HL-60 (cell line): ENCODE measurements around the gene TNFRSF21.

ENCODE experiments used
- DNase-seq, 2 experiments: peaks; one replicate each; pipeline ENCODE4 v3.0.0-alpha.2; 2010 to 2020; ENCODE audit warnings: low read depth in 1 of 2, low spot score in 1 of 2
- H3K27ac ChIP-seq: fragments of 250-450 bp; sonication (Bioruptor Pico); replicated peaks from 2 replicates; pipeline ENCODE4 v1.5.1; 2020; ENCODE audit warnings: mild to moderate bottlenecking, moderate library complexity
- H3K27me3 ChIP-seq: fragments of 250-450 bp; sonication (Bioruptor Pico); 2 replicates; pipeline ENCODE4 v1.5.1; 2021; ENCODE audit warnings: mild to moderate bottlenecking, moderate library complexity; ENCODE audit not compliant: insufficient read depth, poor library complexity, severe bottlenecking
- H3K4me3 ChIP-seq: replicated peaks from 2 replicates; pipeline ENCODE4 v1.5.1; 2011; ENCODE audit warnings: mild to moderate bottlenecking, control low read depth, low read length; ENCODE audit not compliant: insufficient read depth
- GABPA ChIP-seq: IDR thresholded peaks from 2 replicates; pipeline ENCODE4 v1.6.1; 2012; ENCODE audit warnings: low read depth
- POLR2AphosphoS5 ChIP-seq: IDR thresholded peaks from 2 replicates; pipeline ENCODE4 v1.6.1; 2012; ENCODE audit warnings: low read depth
- SPI1 ChIP-seq: IDR thresholded peaks from 2 replicates; pipeline ENCODE4 v1.6.1; 2012; ENCODE audit warnings: low read depth, mild to moderate bottlenecking, borderline replicate concordance
- TF ChIP-seq, protein P1 (sequence below): IDR thresholded peaks from one replicate; pipeline ENCODE4 v1.5.1; 2011; ENCODE audit warnings: low read length, control low read depth, inconsistent platforms; ENCODE audit not compliant: insufficient read depth
- TF ChIP-seq, protein P2 (sequence below): IDR thresholded peaks from 2 replicates; pipeline ENCODE4 v1.6.1; 2012; ENCODE audit warnings: low read depth; ENCODE audit not compliant: insufficient replicate concordance

TNFRSF21 gene

DNA sequence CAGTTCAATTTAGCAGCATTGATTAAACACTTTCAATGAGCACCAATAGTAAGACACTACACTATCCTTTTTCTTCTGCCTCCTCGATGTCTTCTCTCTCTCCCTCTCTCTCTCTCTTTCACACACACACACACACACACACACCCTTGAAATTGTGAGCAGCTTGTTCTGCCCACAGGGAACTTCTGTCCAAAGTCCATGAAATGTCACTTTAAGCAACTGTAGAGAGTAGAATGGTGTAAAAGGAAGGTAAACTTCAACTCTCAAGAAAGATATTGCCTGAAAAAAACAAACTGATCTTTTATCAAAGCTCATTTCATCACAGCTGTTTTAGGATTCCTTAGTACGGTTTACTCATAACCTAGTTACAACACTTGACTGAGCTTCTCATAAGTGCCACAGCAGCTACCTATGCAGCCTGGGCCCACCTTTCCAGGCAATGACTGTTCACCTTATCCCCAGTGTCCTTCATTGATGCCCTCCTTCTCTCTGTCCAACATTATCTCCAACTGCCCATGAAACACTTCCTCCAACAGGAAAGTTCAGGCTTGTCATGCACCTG is 107.0 kb downstream of the TNFRSF21 start:
- H3K27me3 ChIP-seq: no peaks in the 10 kb centered on the region
- no peak overlapping the region for H3K4me3 ChIP-seq
- TF ChIP-seq GABPA: no peak
- no peak for TF ChIP-seq POLR2AphosphoS5
- TF ChIP-seq, protein P1, sequence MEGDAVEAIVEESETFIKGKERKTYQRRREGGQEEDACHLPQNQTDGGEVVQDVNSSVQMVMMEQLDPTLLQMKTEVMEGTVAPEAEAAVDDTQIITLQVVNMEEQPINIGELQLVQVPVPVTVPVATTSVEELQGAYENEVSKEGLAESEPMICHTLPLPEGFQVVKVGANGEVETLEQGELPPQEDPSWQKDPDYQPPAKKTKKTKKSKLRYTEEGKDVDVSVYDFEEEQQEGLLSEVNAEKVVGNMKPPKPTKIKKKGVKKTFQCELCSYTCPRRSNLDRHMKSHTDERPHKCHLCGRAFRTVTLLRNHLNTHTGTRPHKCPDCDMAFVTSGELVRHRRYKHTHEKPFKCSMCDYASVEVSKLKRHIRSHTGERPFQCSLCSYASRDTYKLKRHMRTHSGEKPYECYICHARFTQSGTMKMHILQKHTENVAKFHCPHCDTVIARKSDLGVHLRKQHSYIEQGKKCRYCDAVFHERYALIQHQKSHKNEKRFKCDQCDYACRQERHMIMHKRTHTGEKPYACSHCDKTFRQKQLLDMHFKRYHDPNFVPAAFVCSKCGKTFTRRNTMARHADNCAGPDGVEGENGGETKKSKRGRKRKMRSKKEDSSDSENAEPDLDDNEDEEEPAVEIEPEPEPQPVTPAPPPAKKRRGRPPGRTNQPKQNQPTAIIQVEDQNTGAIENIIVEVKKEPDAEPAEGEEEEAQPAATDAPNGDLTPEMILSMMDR: no peak
- TF ChIP-seq, protein P2, sequence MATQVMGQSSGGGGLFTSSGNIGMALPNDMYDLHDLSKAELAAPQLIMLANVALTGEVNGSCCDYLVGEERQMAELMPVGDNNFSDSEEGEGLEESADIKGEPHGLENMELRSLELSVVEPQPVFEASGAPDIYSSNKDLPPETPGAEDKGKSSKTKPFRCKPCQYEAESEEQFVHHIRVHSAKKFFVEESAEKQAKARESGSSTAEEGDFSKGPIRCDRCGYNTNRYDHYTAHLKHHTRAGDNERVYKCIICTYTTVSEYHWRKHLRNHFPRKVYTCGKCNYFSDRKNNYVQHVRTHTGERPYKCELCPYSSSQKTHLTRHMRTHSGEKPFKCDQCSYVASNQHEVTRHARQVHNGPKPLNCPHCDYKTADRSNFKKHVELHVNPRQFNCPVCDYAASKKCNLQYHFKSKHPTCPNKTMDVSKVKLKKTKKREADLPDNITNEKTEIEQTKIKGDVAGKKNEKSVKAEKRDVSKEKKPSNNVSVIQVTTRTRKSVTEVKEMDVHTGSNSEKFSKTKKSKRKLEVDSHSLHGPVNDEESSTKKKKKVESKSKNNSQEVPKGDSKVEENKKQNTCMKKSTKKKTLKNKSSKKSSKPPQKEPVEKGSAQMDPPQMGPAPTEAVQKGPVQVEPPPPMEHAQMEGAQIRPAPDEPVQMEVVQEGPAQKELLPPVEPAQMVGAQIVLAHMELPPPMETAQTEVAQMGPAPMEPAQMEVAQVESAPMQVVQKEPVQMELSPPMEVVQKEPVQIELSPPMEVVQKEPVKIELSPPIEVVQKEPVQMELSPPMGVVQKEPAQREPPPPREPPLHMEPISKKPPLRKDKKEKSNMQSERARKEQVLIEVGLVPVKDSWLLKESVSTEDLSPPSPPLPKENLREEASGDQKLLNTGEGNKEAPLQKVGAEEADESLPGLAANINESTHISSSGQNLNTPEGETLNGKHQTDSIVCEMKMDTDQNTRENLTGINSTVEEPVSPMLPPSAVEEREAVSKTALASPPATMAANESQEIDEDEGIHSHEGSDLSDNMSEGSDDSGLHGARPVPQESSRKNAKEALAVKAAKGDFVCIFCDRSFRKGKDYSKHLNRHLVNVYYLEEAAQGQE: no peak
- no peak for TF ChIP-seq SPI1
- no peak for DNase-seq
- no peak overlapping the region for H3K27ac ChIP-seq

DNA sequence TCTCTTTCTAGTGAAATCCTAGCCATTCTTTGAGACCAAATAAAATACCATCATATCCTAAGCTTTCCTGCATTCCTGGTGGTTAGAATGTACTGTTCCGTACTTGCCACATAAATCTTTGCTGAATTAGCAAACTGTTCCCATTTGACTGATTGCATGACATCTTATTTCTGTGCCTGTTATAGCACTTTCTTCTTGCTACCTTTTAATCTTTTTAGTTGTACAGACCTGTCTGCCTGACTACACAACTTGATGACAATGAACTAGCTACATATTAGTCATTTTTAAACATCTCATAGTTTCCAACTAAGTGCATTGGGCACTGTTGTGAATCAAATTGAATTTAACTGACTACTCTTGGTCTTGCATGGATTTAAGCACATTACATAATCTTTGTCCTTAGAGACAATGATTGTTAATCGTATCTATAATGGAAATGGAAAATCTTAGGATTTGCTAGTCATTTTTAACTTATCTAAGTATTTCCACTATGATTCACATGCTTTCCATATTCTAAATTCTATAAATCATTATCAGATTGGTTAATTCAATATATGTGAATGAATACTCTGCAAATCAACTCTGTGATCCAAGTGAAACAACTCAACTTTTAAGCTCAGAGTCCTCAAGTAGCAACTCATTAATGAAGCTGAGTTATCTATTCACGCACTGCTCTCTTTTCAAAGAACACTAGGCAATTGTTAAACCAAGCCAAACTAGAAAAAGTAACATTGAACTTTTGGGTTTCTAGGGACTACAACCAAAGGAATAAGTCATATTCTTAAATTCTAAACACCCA is 109.0 kb downstream of the TNFRSF21 start:
- TF ChIP-seq, protein P1: no peak
- TF ChIP-seq, protein P2: no peak
- TF ChIP-seq GABPA (no peak), POLR2AphosphoS5 (no peak), SPI1 (no peak)
- DNase-seq: no peak
- Histone ChIP-seq H3K27ac (no peak overlapping the region), H3K27me3 (no peaks in the 10 kb centered on the region), H3K4me3 (no peak overlapping the region)

DNA sequence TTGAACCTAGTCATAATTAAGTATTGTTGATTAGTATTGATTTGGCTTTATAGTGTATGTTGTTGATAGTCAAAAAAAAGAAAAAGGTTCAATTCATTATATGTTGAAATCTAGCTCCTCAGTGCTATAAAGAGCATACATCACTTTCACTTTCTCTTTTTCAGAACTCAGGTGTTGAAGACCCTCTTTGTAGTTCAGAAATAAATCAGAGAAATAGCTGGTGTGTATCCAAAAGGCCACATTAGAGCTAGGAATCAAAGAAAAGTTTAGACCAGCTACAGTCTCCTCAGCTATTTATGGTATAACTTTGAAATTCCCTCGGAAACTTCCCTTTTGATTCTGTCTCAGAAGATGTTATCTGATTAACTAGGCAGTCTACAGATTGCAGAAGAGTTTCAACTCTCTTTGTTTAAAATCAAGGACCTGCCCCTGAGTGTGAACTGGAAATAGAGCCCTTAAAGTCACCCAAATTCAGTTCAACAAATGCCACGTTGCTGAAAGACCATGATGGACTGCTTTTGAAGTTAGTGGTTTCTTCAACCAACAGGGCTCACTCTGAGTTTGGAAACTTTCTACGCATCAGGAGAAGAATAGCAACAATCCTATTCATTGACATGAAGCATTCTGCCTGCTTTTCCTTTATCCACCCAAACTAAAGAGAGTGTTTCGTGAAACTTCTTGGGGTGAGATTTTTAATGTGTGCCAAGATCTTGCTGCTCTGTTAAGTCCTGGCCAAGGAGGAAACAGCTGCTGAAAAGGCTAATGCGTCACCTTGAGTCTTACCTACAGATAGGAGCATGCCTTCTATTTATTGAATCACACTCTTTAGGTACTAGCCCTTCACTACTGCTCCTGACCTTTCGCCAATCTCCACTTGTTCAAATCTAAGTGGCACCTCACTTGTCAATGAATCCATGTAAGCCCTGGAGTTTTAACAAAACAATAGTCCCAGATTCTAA is 111.7 kb downstream of the TNFRSF21 start:
- H3K27me3 ChIP-seq: no peaks in the 10 kb centered on the region
- no peak overlapping the region for H3K4me3 ChIP-seq
- DNase-seq: no peak
- no peak overlapping the region for H3K27ac ChIP-seq
- TF ChIP-seq, protein P2: no peak
- TF ChIP-seq SPI1 (no peak), POLR2AphosphoS5 (no peak)
